SK-N-SH (cell line): ENCODE data around the gene RAB26. TPM values are rescaled to one million over a fixed set of nuclear protein-coding genes. Genes with fewer than 3 reads are reported as not detected.

Experiments
- CTCF ChIA-PET: fragments of 300-600, 350-600 bp; formaldehyde crosslinking; extraction: SDS; loops from one replicate; lab custom pipeline; 2021; lab: Yijun Ruan, JAX
- POLR2A ChIA-PET: fragments of 350-600 bp; sonication (Branson Sonifier 250); formaldehyde crosslinking; extraction: SDS; loops from one replicate; lab custom pipeline; 2020; ENCODE audit warnings: antibody characterized with exemption, inconsistent platforms; lab: Yijun Ruan, JAX
- DNase-seq: peaks from one replicate; pipeline ENCODE4 v3.0.0; 2012
- H2AFZ ChIP-seq: fragments of 200-600 bp; sonication (generic); 2 replicates; pipeline ENCODE4 v1.8.1; 2016; ENCODE audit warnings: antibody characterized with exemption, mild to moderate bottlenecking, low read depth
- H3F3A ChIP-seq: fragments of 200-600 bp; sonication (generic); replicated peaks from 2 replicates; pipeline ENCODE3; 2016; ENCODE audit warnings: antibody characterized with exemption, mild to moderate bottlenecking; ENCODE audit not compliant: insufficient read depth
- H3K27ac ChIP-seq, 2 experiments: fragments of 200-500 bp in 1 of 2; fragments of 200-600 bp in 1 of 2; sonication (Bioruptor generic) in 1 of 2; sonication (generic), shearing (Covaris generic) in 1 of 2; 2 replicates each; pipeline versions ENCODE4 v1.5.1 to v1.6.1; 2014 to 2016; ENCODE audit warnings: low read depth in 2 of 2, inconsistent platforms in 1 of 2, low read length in 1 of 2, mild to moderate bottlenecking in 1 of 2, mixed read lengths in 1 of 2
- H3K27me3 ChIP-seq: fragments of 200-600 bp; sonication (generic), shearing (Covaris generic); 2 replicates; pipeline ENCODE4 v1.6.1; 2016; ENCODE audit warnings: mixed run types; ENCODE audit not compliant: insufficient read depth
- H3K36me3 ChIP-seq, 2 experiments: fragments of 200-500 bp in 1 of 2; fragments of 200-600 bp in 1 of 2; sonication (Bioruptor generic) in 1 of 2; sonication (generic) in 1 of 2; replicated peaks in 1 of 2; 2 replicates each; pipeline versions ENCODE3 to v1.5.1; 2014 to 2016; ENCODE audit warnings: low read length in 1 of 2, mild to moderate bottlenecking in 1 of 2; ENCODE audit not compliant: insufficient read depth in 2 of 2, control insufficient read depth in 1 of 2
- H3K4me1 ChIP-seq, 2 experiments: fragments of 200-500 bp in 1 of 2; fragments of 200-600 bp in 1 of 2; sonication (Bioruptor generic) in 1 of 2; sonication (generic), shearing (Covaris generic) in 1 of 2; 2 replicates each; pipeline versions ENCODE4 v1.5.1 to v1.6.1; 2014 to 2016; ENCODE audit warnings: low read depth in 1 of 2, low read length in 1 of 2, mixed run types in 1 of 2; ENCODE audit not compliant: insufficient read depth in 2 of 2, control insufficient read depth in 1 of 2
- H3K4me2 ChIP-seq: fragments of 200-600 bp; sonication (generic), shearing (Covaris generic); 2 replicates; pipeline ENCODE4 v1.6.1; 2017; ENCODE audit warnings: mixed run types
- H3K4me3 ChIP-seq, 2 experiments: fragments of 200-500 bp in 1 of 2; fragments of 200-600 bp in 1 of 2; sonication (Bioruptor generic) in 1 of 2; sonication (generic), shearing (Covaris generic) in 1 of 2; 2 replicates each; pipeline versions ENCODE4 v1.5.1 to v1.8.1; 2014 to 2016; ENCODE audit warnings: low read depth in 2 of 2, inconsistent platforms in 1 of 2, low read length in 1 of 2, mild to moderate bottlenecking in 1 of 2, mixed read lengths in 1 of 2, moderate library complexity in 1 of 2
- H3K79me2 ChIP-seq: fragments of 200-600 bp; sonication (generic); 2 replicates; pipeline ENCODE4 v1.8.1; 2017; ENCODE audit warnings: mild to moderate bottlenecking; ENCODE audit not compliant: insufficient read depth
- H3K9ac ChIP-seq: fragments of 200-600 bp; sonication (generic); 2 replicates; pipeline ENCODE4 v1.6.1; 2017; ENCODE audit warnings: mixed run types
- H3K9me2 ChIP-seq: fragments of 200-600 bp; sonication (generic); 2 replicates; pipeline ENCODE4 v1.6.1; 2017; ENCODE audit warnings: mixed run types
- H3K9me3 ChIP-seq: fragments of 200-600 bp; sonication (generic); 2 replicates; pipeline ENCODE4 v1.6.1; 2017; ENCODE audit warnings: mixed run types, mild to moderate bottlenecking, moderate library complexity
- H4K20me1 ChIP-seq: fragments of 200-600 bp; sonication (generic); 2 replicates; pipeline ENCODE4 v1.6.1; 2017; ENCODE audit warnings: mild to moderate bottlenecking, mixed run types; ENCODE audit not compliant: insufficient read depth
- CTCF ChIP-seq: fragments of 200-600 bp; sonication (generic); IDR thresholded peaks from 2 replicates; pipeline ENCODE4 v1.6.1; 2017; ENCODE audit warnings: antibody characterized with exemption, mild to moderate bottlenecking, moderate library complexity
- FOSL2 ChIP-seq: IDR thresholded peaks from 2 replicates; pipeline ENCODE4 v1.4.0; 2012; ENCODE audit warnings: low read depth, mild to moderate bottlenecking, moderate library complexity, borderline replicate concordance
- JUND ChIP-seq: IDR thresholded peaks from 2 replicates; pipeline ENCODE4 v1.4.0; 2012
- MEF2A ChIP-seq: IDR thresholded peaks from 2 replicates; pipeline ENCODE4 v1.4.0; 2012; ENCODE audit warnings: low read depth, borderline replicate concordance
- RAD21 ChIP-seq: IDR thresholded peaks from 2 replicates; pipeline ENCODE4 v1.6.1; 2012; ENCODE audit warnings: mild to moderate bottlenecking, low read length
- REST ChIP-seq: IDR thresholded peaks from 2 replicates; pipeline ENCODE4 v1.6.1; 2012; ENCODE audit warnings: mild to moderate bottlenecking, low read depth, low read length, moderate library complexity
- RFX5 ChIP-seq: IDR thresholded peaks from 2 replicates; pipeline ENCODE4 v1.6.1; 2012; ENCODE audit warnings: mild to moderate bottlenecking, improper control_type of control experiment, low read length
- TAF1 ChIP-seq: IDR thresholded peaks from 2 replicates; pipeline ENCODE4 v1.6.1; 2012; ENCODE audit warnings: low read depth, mild to moderate bottlenecking, low read length, moderate library complexity, borderline replicate concordance
- TEAD4 ChIP-seq: IDR thresholded peaks from 2 replicates; pipeline ENCODE4 v1.4.0; 2012; ENCODE audit warnings: mild to moderate bottlenecking, borderline replicate concordance; ENCODE audit not compliant: insufficient read depth
- USF2 ChIP-seq: fragments of 150-350 bp; IDR thresholded peaks from 2 replicates; pipeline ENCODE4 v1.6.1; 2017; ENCODE audit warnings: antibody characterized with exemption, low read length, low read depth, borderline replicate concordance
- YY1 ChIP-seq: IDR thresholded peaks from 2 replicates; pipeline ENCODE4 v1.4.0; 2012; ENCODE audit warnings: low read depth, mild to moderate bottlenecking
- WGBS: methylation state at CpG from one replicate; pipeline ENCODE4 v1.1.6; 2017; ENCODE audit warnings: low lambda C conversion rate; 5-methylcytosine and 5-hydroxymethylcytosine counted together
- polyA plus RNA-seq, 3 experiments: library from polyadenylated mRNA; depleted of rRNA; stranded (reverse); fragments of >200 nt; gene quantifications; 2 replicates each; pipeline ENCODE4 v1.2.3, GENCODE V29; 2012

Gene RAB26
- polyA plus RNA-seq, 1 of the 3 experiments (the other 2 are of a cell fraction), result 14.3 TPM

- DNase-seq, result no peak
- no peaks in the 10 kb centered on the region for H3K9me3 ChIP-seq
- H3K27ac ChIP-seq, result no peak overlapping the region; a peak in 1 of 4 replicates
- TF ChIP-seq REST (no peak), MEF2A (no peak), TAF1 (no peak), RFX5 (no peak), FOSL2 (no peak), RAD21 (no peak), USF2 (no peak), TEAD4 (no peak), YY1 (no peak), CTCF (no peak), JUND (no peak)
- H3K27me3 ChIP-seq, result no peaks in the 10 kb centered on the region
- no peaks in the 10 kb centered on the region for H3K9me2 ChIP-seq
- no peak overlapping the region for H2AFZ ChIP-seq
- WGBS, result 89% methylated on average over 11 of the region's 15 CpGs
- peaks cover 90% of the 10 kb centered on the region for H3K79me2 ChIP-seq
- H3F3A ChIP-seq, result peaks cover 9% of the 10 kb centered on the region
- peaks cover 78% of the 10 kb centered on the region for H4K20me1 ChIP-seq
- peak overlapping the region; percentile 95; the same call in 1 of the 2 replicates for H3K4me2 ChIP-seq
- H3K4me1 ChIP-seq, result peaks cover 11 to 38% of the 10 kb centered on the region in 2 experiments; a peak in 3 of 4 replicates
- peaks cover 13 to 16% of the 10 kb centered on the region in 2 experiments for H3K36me3 ChIP-seq
- H3K9ac ChIP-seq, result no peak overlapping the region
- ChIA-PET POLR2A (no interaction called here), CTCF (no interaction called here)
- no peak overlapping the region for H3K4me3 ChIP-seq
Observed at GRCh38 chr16:2158262-2158638, 9.8 kb downstream of the RAB26 start.
